Glomerular visceral epithelial cell (primary cell): ENCODE measurements around the gene CELA2A.
"Not testable (repeated sequence)": the region's sequence is repeated elsewhere in the genome, so short reads cannot be mapped to it uniquely, and the experiment has no call there.

ENCODE experiments used
- DNase-seq: peaks from one replicate; pipeline ENCODE4 v3.0.0-alpha.2; 2016; ENCODE audit errors: extremely low spot score

Gene CELA2A

DNA sequence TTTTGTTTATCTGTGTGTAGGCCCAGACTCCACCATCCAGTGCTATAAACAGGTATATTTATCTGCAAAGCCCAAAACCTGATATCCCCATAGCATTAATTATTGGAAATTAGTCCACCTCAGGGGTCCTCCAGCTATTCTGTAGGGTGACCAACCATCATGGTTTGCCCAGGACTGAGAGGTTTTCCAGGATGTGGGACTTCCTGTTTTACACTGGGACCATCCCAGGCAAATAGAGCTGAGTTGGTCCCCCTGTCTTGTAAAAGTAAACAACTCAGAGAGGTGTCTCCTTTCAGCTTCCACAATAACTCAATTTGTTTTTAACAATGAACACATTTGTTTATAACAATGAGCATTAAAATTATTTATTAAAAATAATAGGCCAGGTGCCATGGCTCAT, 11.6 kb downstream of the CELA2A start:
- DNase-seq, result no peak

DNA sequence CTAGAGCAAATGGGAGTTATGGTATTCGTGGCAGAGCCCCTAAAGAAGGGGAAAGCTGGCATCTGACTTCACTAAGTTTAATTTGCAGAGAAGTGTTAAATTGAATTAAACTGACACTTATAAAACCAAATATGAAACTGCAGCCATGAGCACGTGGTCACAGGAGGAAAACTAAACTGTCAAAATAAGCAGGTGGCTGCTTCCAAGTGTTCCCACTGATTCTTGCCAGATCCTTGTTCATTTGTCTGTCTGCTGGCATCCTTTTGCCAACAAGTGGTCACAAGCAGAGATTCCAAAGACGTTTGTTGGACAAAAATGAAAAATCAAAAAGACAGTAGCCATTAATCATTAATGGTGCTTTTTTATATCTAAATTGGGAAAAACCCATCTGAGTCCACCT, 12.8 kb downstream of the CELA2A start:
- DNase-seq, result no peak

GRCh38 chr1:15469821-15470448, 13.4 kb downstream of the CELA2A start:
- not testable (repeated sequence) for DNase-seq

- not testable (repeated sequence) for DNase-seq
Observed at GRCh38 chr1:15471067-15471466, 14.5 kb downstream of the CELA2A start.

DNA sequence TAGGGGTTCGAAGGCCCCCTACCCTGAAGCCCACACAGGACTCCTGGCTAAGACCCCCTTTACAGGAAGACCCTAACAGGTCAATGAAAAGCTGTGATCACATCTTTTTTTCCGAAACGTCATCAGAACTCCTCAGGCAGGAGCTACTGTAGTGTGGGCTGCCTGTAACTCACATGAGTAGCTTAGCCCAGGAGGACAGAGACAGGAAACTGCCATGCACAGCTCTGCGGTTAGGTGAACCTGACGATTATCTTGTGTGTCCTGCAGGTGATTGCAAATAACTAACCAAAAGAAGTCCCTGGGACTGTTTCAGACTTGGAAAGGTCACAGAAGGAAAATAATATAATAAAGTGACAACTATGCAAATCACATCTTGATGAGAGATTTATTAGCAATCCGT, 15.2 kb downstream of the CELA2A start:
- DNase-seq, result not testable (repeated sequence)

DNA sequence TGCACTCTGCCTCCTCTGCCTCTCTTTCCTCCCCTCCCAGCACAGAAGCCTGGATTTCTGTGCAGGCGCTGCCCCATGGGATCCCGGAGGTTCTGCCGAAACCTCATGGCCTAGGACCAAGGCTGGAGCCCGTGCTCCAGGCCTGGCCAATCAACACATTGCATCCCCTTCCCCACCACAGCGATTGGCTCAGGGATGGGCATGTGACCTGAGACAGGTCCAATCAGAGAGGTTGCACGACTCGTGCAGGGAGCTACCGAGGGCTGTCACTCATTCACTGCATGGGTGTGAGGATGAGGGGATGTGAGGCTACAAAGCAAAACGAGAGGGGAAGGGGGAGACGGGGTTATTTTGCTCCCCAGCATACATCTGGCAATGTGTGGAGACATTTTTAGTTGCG, 16.1 kb downstream of the CELA2A start:
- DNase-seq, result no peak

- DNase-seq, result no peak
Observed at GRCh38 chr1:15475752-15476314, 19.3 kb downstream of the CELA2A start, which contains the start of gene CELA2B. CELA2B (plus strand) TSS chr1:15476104; CDS start chr1:15476126, 22 bp downstream.

GRCh38 chr1:15476927-15477326, 20.4 kb downstream of the CELA2A start:
- DNase-seq, result no peak

GRCh38 chr1:15477646-15478212, 21.2 kb downstream of the CELA2A start:
- no peak for DNase-seq

GRCh38 chr1:15479654-15480347, 23.3 kb downstream of the CELA2A start:
- no peak for DNase-seq

DNA sequence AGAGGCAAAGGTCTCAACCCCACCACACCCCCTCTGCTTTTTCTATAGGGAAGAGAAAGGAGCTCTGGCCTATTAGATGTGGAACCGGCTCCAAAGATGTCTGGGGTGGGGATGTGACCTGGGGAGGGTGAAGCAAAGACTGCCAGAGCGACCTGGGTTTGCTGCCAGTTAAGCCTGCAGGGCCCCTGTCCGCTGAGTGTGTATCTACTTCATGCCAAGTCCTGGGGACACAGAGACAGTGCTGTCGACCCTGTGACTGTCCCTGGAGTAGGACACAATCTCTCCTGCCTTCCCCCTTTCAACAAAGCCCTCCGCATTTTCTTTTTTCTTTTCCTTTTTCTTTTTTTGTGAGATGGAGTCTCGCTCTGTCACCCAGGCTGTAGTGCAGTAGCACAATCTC, 25.9 kb downstream of the CELA2A start:
- DNase-seq, result not testable (repeated sequence)

DNA sequence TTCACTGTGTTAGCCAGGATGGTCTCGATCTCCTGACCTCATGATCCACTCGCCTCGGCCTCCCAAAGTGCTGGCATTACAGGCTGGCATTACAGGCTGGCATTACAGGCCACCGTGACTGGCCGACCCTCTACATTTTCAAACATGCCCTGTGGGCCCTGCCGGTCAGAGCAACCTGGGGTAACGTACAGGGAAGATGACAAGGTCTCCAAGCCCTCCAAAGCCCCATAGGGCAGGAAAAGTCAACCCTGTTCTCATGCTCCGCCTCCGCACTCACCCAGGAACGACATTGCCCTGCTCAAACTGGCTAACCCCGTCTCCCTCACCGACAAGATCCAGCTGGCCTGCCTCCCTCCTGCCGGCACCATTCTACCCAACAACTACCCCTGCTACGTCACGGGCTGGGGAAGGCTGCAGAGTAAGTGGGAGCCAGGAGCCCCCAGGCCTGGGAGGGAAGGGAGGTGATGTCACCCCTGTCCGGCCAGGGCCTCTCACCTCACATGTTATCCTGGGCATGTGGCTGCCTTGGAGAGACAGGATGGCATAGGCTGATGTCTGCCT, 26.5 kb downstream of the CELA2A start:
- DNase-seq, result not testable (repeated sequence)

- no peak for DNase-seq
Observed at GRCh38 chr1:15483971-15484370, 27.4 kb downstream of the CELA2A start.

DNA sequence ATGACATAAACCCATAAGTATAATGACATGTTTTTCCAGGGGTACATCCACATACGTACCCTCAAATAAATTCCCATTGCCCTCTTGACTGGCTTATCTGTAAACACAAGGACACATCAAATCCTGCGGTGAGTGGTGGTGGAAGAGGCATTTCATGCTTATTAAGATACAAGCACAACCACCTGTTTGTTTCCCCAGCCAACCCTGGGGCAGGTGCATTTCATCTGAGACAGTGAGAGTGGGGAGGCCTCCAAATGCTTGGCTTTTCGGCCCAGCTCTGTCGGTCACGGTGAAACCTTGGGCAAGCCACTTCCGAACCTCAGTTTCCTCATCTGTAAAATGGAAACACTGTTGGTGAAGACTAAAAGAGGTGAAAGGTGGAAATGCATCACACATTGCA, 27.9 kb downstream of the CELA2A start:
- not testable (repeated sequence) for DNase-seq

- no peak for DNase-seq
Observed at GRCh38 chr1:15485636-15486035, 29.1 kb downstream of the CELA2A start.

- not testable (repeated sequence) for DNase-seq
Observed at GRCh38 chr1:15486844-15487610, 30.5 kb downstream of the CELA2A start.

DNA sequence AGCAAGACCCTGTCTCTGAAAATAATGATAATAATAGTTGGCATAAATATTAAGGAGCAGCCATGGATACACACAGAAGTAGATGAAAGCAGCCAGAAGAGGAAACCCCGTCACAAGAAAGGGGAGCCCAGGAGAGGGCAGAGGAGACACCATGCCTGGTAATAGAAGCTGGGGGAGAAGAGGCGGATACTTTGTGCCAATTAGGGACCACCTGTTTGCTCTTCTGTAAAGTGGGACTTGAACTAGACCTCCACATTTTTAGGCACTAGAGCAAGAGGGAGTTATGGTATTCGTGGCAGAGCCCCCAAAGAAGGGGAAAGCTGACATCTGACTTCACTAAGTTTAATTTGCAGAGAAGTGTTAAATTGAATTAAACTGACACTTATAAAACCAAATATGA, 31.8 kb downstream of the CELA2A start:
- no peak for DNase-seq

DNA sequence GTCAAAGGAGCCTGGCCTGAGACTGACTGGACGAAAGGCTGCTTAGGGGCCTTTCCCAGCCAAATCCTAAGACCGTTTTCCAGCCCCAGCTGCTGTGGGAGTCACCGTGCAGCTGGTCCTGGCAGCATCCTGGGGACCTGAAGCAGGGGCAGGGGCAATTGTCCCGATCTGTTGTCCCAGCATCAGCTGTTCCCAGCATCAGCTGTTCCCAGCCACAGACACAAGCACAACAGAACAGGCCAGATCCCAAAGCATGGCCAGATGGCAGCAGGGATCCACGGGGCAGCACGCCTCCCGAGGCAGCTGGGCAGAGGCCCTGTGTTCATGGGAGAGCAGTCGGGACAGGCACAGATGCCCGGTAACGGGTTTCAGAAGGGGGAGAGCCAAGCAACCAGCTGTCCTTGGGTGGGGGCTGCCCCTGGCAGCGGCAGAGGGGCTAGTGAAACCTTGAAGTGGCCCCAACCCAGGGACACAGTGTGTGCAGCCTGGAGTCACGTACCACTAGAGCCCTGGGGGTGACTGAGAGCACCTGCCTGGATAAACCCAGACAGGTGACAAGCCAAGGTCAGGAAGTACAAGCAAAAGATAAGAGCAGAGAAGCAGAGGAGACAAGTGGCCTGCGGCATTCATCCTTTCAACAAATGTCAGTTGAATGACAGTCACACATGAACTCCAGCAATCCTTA, 32.7 kb downstream of the CELA2A start:
- DNase-seq, result no peak

- DNase-seq, result peak; percentile 28
Observed at GRCh38 chr1:15491010-15491409, 34.5 kb downstream of the CELA2A start.

DNA sequence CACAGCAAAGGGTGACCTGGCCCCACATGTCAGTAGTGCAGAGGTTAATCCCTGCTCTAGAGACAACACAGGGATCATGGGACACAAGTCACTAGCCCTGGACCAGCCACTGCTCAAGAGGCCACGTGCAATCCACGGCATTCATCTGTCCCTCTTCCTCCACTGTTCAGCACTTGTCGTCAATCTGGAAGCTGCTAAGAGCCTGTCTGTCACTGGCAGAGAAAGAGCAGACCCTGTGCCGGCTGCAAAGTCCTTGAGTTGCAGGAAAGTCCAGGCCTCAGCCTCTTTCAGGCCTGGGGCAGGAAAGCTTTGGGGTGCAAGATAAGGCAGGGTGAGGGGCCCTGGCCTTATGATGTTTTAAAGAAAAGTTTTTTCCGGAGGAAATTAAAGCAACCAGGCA, 36.1 kb downstream of the CELA2A start:
- DNase-seq, result no peak

- no peak for DNase-seq
Observed at GRCh38 chr1:15493869-15494390, 37.4 kb downstream of the CELA2A start.
